HCT116 (cell line): ENCODE results near the gene LRRC32. TPM values are rescaled to one million over a fixed set of nuclear protein-coding genes. Genes with fewer than 3 reads are reported as not detected.

ENCODE experiments used
- ATAC-seq: fragments of 200-7000 bp; cut with Tn5 transposase; 2 replicates; pipeline ENCODE4 v1.9.1; 2020; ENCODE audit warnings: mild to moderate bottlenecking, moderate library complexity
- BruUV-seq: library from RNA; stranded (reverse); fragments of 400-500 nt; replicated peaks from 2 replicates; lab custom pipeline; 2021; lab: Mats Ljungman, UMichigan
- CTCF ChIA-PET: fragments of 300-600 bp; sonication (Branson Sonifier 250); formaldehyde crosslinking; loops from one replicate; lab custom pipeline; 2021; ENCODE audit warnings: antibody characterized with exemption; lab: Charles Lee
- POLR2A ChIA-PET: fragments of 300-600, 350-600 bp; sonication (Branson Sonifier 250); formaldehyde crosslinking; loops from one replicate; lab custom pipeline; 2021; ENCODE audit warnings: antibody characterized with exemption; lab: Charles Lee
- RAD21 ChIA-PET, 2 experiments: fragments of 300-600 bp; sonication (Branson Sonifier 250); formaldehyde crosslinking; loops; one replicate each; lab custom pipeline; 2023; ENCODE audit warnings: low total read pairs in 2 of 2; ENCODE audit not compliant: uncharacterized antibody in 2 of 2, unreplicated experiment in 2 of 2, low non-redundant PET in 1 of 2; lab: Charles Lee
- DNase-seq: peaks from one replicate; pipeline ENCODE4 v3.0.0-alpha.2; 2010; ENCODE audit warnings: low read depth, low spot score
- H2AFZ ChIP-seq: fragments of 200-600 bp; shearing (Covaris generic), sonication (generic); 2 replicates; pipeline ENCODE4 v1.6.1; 2017; ENCODE audit warnings: low read depth, mixed run types, mixed read lengths, antibody characterized with exemption, low read length; ENCODE audit not compliant: poor library complexity, severe bottlenecking
- H3K27ac ChIP-seq: 2 replicates; pipeline ENCODE4 v1.5.1; 2012; ENCODE audit warnings: low read depth, low read length
- H3K27me3 ChIP-seq: fragments of 200-600 bp; sonication (generic); 2 replicates; pipeline ENCODE4 v1.6.1; 2016; ENCODE audit warnings: mixed run types, low read length, mixed read lengths; ENCODE audit not compliant: insufficient read depth
- H3K36me3 ChIP-seq, 2 experiments: fragments of 200-500 bp in 1 of 2; fragments of 200-600 bp in 1 of 2; sonication (Bioruptor generic) in 1 of 2; sonication (generic) in 1 of 2; 2 replicates each; pipeline versions ENCODE4 v1.5.1 to v1.6.1; 2014 to 2016; ENCODE audit warnings: low read length in 2 of 2, inconsistent platforms in 1 of 2, mixed read lengths in 1 of 2, mixed run types in 1 of 2; ENCODE audit not compliant: insufficient read depth in 2 of 2, control insufficient read depth in 1 of 2
- H3K4me1 ChIP-seq, 2 experiments: fragments of 200-600 bp in 1 of 2; sonication (generic) in 1 of 2; 2 replicates each; pipeline versions ENCODE4 v1.5.1 to v1.6.1; 2012 to 2017; ENCODE audit warnings: low read length in 2 of 2, inconsistent platforms in 1 of 2, mild to moderate bottlenecking in 1 of 2, mixed read lengths in 1 of 2, mixed run types in 1 of 2, moderate library complexity in 1 of 2; ENCODE audit not compliant: insufficient read depth in 2 of 2, control insufficient read depth in 1 of 2
- H3K4me2 ChIP-seq: fragments of 200-600 bp; sonication (generic); 2 replicates; pipeline ENCODE4 v1.6.1; 2017; ENCODE audit warnings: mixed run types, low read length, mixed read lengths
- H3K4me3 ChIP-seq, 2 experiments: fragments of 200-600 bp in 1 of 2; sonication (generic) in 1 of 2; replicated peaks in 1 of 2; 2 replicates each; pipeline ENCODE4 v1.5.1; 2011 to 2016; ENCODE audit warnings: low read length in 2 of 2, control low read depth in 1 of 2, low read depth in 1 of 2, mild to moderate bottlenecking in 1 of 2, mixed read lengths in 1 of 2, mixed run types in 1 of 2
- H3K79me2 ChIP-seq: fragments of 200-600 bp; sonication (generic); 2 replicates; pipeline ENCODE4 v1.6.1; 2017; ENCODE audit warnings: mild to moderate bottlenecking, mixed run types, low read length, moderate library complexity, mixed read lengths; ENCODE audit not compliant: insufficient read depth
- H3K9ac ChIP-seq: fragments of 200-600 bp; sonication (generic); 2 replicates; pipeline ENCODE4 v1.6.1; 2016; ENCODE audit warnings: low read length, mixed read lengths
- H3K9me2 ChIP-seq: fragments of 200-600 bp; sonication (generic), shearing (Covaris generic); 2 replicates; pipeline ENCODE4 v1.6.1; 2017; ENCODE audit warnings: mixed run types, mild to moderate bottlenecking, moderate library complexity; ENCODE audit not compliant: insufficient read depth
- H3K9me3 ChIP-seq, 2 experiments: fragments of 200-500 bp in 1 of 2; fragments of 200-600 bp in 1 of 2; sonication (Bioruptor generic) in 1 of 2; sonication (generic) in 1 of 2; 2 replicates each; pipeline ENCODE4 v1.6.1; 2014 to 2017; ENCODE audit warnings: low read length in 2 of 2, mixed read lengths in 2 of 2, inconsistent platforms in 1 of 2, low read depth in 1 of 2, mild to moderate bottlenecking in 1 of 2, mixed run types in 1 of 2, moderate library complexity in 1 of 2; ENCODE audit not compliant: control insufficient read depth in 1 of 2, insufficient read depth in 1 of 2
- H4K20me1 ChIP-seq: fragments of 200-600 bp; sonication (generic), shearing (Covaris generic); 2 replicates; pipeline ENCODE4 v1.6.1; 2017; ENCODE audit warnings: mixed run types, mild to moderate bottlenecking, moderate library complexity; ENCODE audit not compliant: insufficient read depth
- CTCF ChIP-seq, 3 experiments: fragments of 200-600 bp in 1 of 3; sonication (generic) in 1 of 3; IDR thresholded peaks in 2 of 3; conservative IDR thresholded peaks in 1 of 3; 2 replicates each; pipeline ENCODE4 v1.5.1; 2012 to 2017; ENCODE audit warnings: low read depth in 2 of 3, low read length in 2 of 3, antibody characterized with exemption in 1 of 3, borderline replicate concordance in 1 of 3, control low read depth in 1 of 3, mild to moderate bottlenecking in 1 of 3, mixed read lengths in 1 of 3, mixed run types in 1 of 3, moderate library complexity in 1 of 3; ENCODE audit not compliant: insufficient read depth in 1 of 3
- EGR1 ChIP-seq: IDR thresholded peaks from 2 replicates; pipeline ENCODE4 v1.6.1; 2012; ENCODE audit warnings: low read depth
- POLR2AphosphoS5 ChIP-seq: IDR thresholded peaks from 2 replicates; pipeline ENCODE4 v1.6.1; 2011; ENCODE audit warnings: mild to moderate bottlenecking, low read depth, low read length, moderate library complexity
- RAD21 ChIP-seq: IDR thresholded peaks from 2 replicates; pipeline ENCODE4 v1.6.1; 2012; ENCODE audit warnings: low read depth, mild to moderate bottlenecking
- TCF7L2 ChIP-seq: IDR thresholded peaks from 2 replicates; pipeline ENCODE4 v1.7.0; 2011; ENCODE audit warnings: borderline replicate concordance, inconsistent platforms; ENCODE audit not compliant: insufficient read depth, insufficient read length; ENCODE audit errors: extremely low read depth
- YY1 ChIP-seq: IDR thresholded peaks from 2 replicates; pipeline ENCODE4 v1.6.1; 2011; ENCODE audit warnings: low read length, low read depth, moderate library complexity, mild to moderate bottlenecking; ENCODE audit not compliant: insufficient replicate concordance; ENCODE audit errors: extremely low read depth
- ZBTB33 ChIP-seq: IDR thresholded peaks from 2 replicates; pipeline ENCODE4 v1.6.1; 2011; ENCODE audit warnings: mild to moderate bottlenecking, low read length, moderate library complexity; ENCODE audit not compliant: insufficient replicate concordance; ENCODE audit errors: extremely low read depth
- intact Hi-C: fragments of 100-400 bp; cut with micrococcal nuclease; formaldehyde crosslinking; loops from 2 replicates; pipeline ENCODE4 v1.10.0; 2022
- total RNA-seq: library from RNA; stranded (reverse); gene quantifications from one replicate; pipeline ENCODE4 v1.2.1, GENCODE V29; 2021; ENCODE audit not compliant: unreplicated experiment
- TF ChIP-seq, protein P1 (sequence below): IDR thresholded peaks from 2 replicates; pipeline ENCODE4 v1.6.1; 2012; ENCODE audit warnings: low read depth

LRRC32 gene
- total RNA-seq, 1 experiment from 2014 or later = 0.54 TPM

DNA sequence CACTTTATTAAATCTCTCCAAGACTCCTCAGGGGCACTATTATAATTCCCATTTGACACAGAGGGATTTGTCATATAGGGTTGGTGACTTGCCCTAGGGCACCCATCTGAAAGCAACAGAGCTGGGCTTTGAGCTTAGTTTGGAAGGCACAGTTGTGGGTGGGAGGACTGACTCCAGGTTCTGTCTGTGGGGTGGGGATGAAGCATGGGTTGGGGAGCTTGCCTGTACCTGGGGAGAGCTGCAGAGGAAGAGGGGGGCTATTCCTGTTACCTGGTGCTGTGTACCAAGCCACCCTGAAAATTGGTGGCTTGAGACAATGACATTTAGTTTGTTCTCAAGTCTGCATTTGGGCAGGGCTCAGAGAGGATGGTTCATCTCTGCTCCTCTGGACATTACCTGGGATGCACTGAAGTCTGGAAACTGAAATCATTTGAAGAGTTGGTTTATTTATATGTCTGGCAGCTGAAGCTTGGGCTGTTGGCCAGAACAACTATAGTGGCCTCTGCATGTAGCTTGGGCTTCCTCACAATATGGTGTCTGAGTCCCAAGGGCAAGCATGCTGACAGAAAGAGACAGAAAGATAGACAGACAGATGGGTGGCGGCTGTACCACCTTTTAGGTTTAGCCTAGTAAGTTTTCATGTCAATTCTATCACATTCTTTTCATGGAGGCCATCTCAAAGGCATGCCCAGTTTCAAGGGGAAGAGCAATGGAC, 44.9 kb downstream of the LRRC32 start:
- no peak overlapping the region for H3K9ac ChIP-seq
- H2AFZ ChIP-seq = no peak overlapping the region
- H3K27ac ChIP-seq = no peak overlapping the region
- ChIA-PET RAD21 (no interaction called here), POLR2A (no interaction called here), CTCF (no interaction called here)
- H3K36me3 ChIP-seq = no peaks in the 10 kb centered on the region
- ATAC-seq (no peak), DNase-seq (no peak)
- peaks cover 0 to 11% of the 10 kb centered on the region in 2 experiments; a peak in 1 of 4 replicates for H3K9me3 ChIP-seq
- H3K4me1 ChIP-seq = no peaks in the 10 kb centered on the region
- H4K20me1 ChIP-seq = no peaks in the 10 kb centered on the region
- TF ChIP-seq ZBTB33 = no peak
- no peak for TF ChIP-seq YY1
- TF ChIP-seq RAD21 = no peak
- TF ChIP-seq EGR1 = no peak
- no peak for TF ChIP-seq TCF7L2
- TF ChIP-seq, protein P1, sequence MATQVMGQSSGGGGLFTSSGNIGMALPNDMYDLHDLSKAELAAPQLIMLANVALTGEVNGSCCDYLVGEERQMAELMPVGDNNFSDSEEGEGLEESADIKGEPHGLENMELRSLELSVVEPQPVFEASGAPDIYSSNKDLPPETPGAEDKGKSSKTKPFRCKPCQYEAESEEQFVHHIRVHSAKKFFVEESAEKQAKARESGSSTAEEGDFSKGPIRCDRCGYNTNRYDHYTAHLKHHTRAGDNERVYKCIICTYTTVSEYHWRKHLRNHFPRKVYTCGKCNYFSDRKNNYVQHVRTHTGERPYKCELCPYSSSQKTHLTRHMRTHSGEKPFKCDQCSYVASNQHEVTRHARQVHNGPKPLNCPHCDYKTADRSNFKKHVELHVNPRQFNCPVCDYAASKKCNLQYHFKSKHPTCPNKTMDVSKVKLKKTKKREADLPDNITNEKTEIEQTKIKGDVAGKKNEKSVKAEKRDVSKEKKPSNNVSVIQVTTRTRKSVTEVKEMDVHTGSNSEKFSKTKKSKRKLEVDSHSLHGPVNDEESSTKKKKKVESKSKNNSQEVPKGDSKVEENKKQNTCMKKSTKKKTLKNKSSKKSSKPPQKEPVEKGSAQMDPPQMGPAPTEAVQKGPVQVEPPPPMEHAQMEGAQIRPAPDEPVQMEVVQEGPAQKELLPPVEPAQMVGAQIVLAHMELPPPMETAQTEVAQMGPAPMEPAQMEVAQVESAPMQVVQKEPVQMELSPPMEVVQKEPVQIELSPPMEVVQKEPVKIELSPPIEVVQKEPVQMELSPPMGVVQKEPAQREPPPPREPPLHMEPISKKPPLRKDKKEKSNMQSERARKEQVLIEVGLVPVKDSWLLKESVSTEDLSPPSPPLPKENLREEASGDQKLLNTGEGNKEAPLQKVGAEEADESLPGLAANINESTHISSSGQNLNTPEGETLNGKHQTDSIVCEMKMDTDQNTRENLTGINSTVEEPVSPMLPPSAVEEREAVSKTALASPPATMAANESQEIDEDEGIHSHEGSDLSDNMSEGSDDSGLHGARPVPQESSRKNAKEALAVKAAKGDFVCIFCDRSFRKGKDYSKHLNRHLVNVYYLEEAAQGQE = no peak
- no peak for TF ChIP-seq CTCF (IDR thresholded peaks at IDR 0.05 in 2 of 3, conservative IDR thresholded peaks at IDR 0.05 in 1 of 3; ENCODE audit: borderline replicate concordance in 1 of 3, insufficient read depth in 1 of 3, low read depth in 2 of 3, low read length in 2 of 3)
- no peak for TF ChIP-seq POLR2AphosphoS5
- intact Hi-C loops = no loop called here
- BruUV-seq = no TSS peak
- no peaks in the 10 kb centered on the region for H3K79me2 ChIP-seq
- no peak overlapping the region for H3K4me2 ChIP-seq
- no peaks in the 10 kb centered on the region for H3K9me2 ChIP-seq
- no peak overlapping the region for H3K4me3 ChIP-seq
- no peaks in the 10 kb centered on the region for H3K27me3 ChIP-seq
